Stimulated activated CD8-positive, alpha-beta memory T cell treated with anti-CD3 and anti-CD28 coated beads, Interleukin-12 subunit alpha, Interleukin-12 subunit beta, amount 100 ng/mL, for 24 hours (primary cell): ENCODE measurements around the gene C1orf232.

Experiments
- DNase-seq: peaks from one replicate; pipeline ENCODE4 v3.0.0-alpha.2; 2020; ENCODE audit errors: extremely low read depth

Gene C1orf232

GRCh38 chr1:26124418-26125331, 44.1 kb downstream of the C1orf232 start:
- no peak for DNase-seq

- DNase-seq: no peak
Observed at GRCh38 chr1:26122988-26123973, 45.5 kb downstream of the C1orf232 start.

GRCh38 chr1:26121854-26122773, 46.6 kb downstream of the C1orf232 start:
- no peak for DNase-seq

GRCh38 chr1:26119892-26120608, 48.7 kb downstream of the C1orf232 start:
- no peak for DNase-seq

- DNase-seq: no peak
Observed at GRCh38 chr1:26114165-26114927, 54.4 kb downstream of the C1orf232 start.
